ENCODE measurements around the gene CDH4. TPM values are rescaled to one million over a fixed set of nuclear protein-coding genes. Genes with fewer than 3 reads are reported as not detected.

Gene CDH4
- total RNA-seq, 1 experiment from 2014 or later: not detected

- ChIA-PET CTCF (no interaction called here), POLR2A (no interaction called here)
- no peak for DNase-seq (ENCODE audit: low read depth, low spot score)
- H3K9me3 ChIP-seq (ENCODE audit: control insufficient read depth, insufficient read depth, low read depth, low read length): no peaks in the 10 kb centered on the region
- no peaks in the 10 kb centered on the region for H3K27me3 ChIP-seq (ENCODE audit: control insufficient read depth, insufficient read depth, low read length)
- in situ Hi-C loops (cut with HindIII; ENCODE audit: low pct_unique_long_range_greater_than_20kb, low sequenced_read_pairs) (no loop called here), intact Hi-C loops (cut with micrococcal nuclease; ENCODE audit: unreplicated experiment) (no loop called here)
- H3K4me1 ChIP-seq (ENCODE audit: control insufficient read depth, insufficient read depth, low read length): no peaks in the 10 kb centered on the region
- TF ChIP-seq CTCF (IDR thresholded peaks at IDR 0.05) (no peak), SIN3A (IDR thresholded peaks at IDR 0.05; ENCODE audit: borderline replicate concordance, insufficient read depth, low read depth, low read length) (no peak), REST (IDR thresholded peaks at IDR 0.05; ENCODE audit: insufficient read depth in 1 of 2, low read depth in 2 of 2, low read length in 1 of 2) (no peak), POLR2AphosphoS5 (IDR thresholded peaks at IDR 0.05; ENCODE audit: low read depth, low read length) (no peak), TCF7L2 (IDR thresholded peaks at IDR 0.05; ENCODE audit: low read depth, low read length) (no peak)
- BruUV-seq (replicated peaks): no TSS peak
- ATAC-seq: no peak
- no peak overlapping the region for H3K27ac ChIP-seq (ENCODE audit: low read length)
- no peaks in the 10 kb centered on the region for H3K36me3 ChIP-seq (ENCODE audit: control insufficient read depth, insufficient read depth, low read length)
- no peak overlapping the region for H3K4me3 ChIP-seq (ENCODE audit: low read depth in 2 of 2, low read length in 2 of 2)
Measured at GRCh38 chr20:61440548-61441055, 188.5 kb downstream of the CDH4 start.

- DNase-seq (ENCODE audit: low read depth, low spot score): no peak
- intact Hi-C loops (cut with micrococcal nuclease; ENCODE audit: unreplicated experiment): no loop called here
- H3K9me3 ChIP-seq (ENCODE audit: control insufficient read depth, insufficient read depth, low read depth, low read length): no peaks in the 10 kb centered on the region
- H3K4me3 ChIP-seq (ENCODE audit: low read depth in 2 of 2, low read length in 2 of 2): no peak overlapping the region
- no peaks in the 10 kb centered on the region for H3K27me3 ChIP-seq (ENCODE audit: control insufficient read depth, insufficient read depth, low read length)
- in situ Hi-C loops (cut with HindIII; ENCODE audit: low pct_unique_long_range_greater_than_20kb, low sequenced_read_pairs): no loop called here
- ChIA-PET POLR2A (no interaction called here), CTCF (no interaction called here)
- BruUV-seq (replicated peaks): no TSS peak
- ATAC-seq: no peak
- no peaks in the 10 kb centered on the region for H3K36me3 ChIP-seq (ENCODE audit: control insufficient read depth, insufficient read depth, low read length)
- TF ChIP-seq REST (IDR thresholded peaks at IDR 0.05; ENCODE audit: insufficient read depth in 1 of 2, low read depth in 2 of 2, low read length in 1 of 2) (no peak), SIN3A (IDR thresholded peaks at IDR 0.05; ENCODE audit: borderline replicate concordance, insufficient read depth, low read depth, low read length) (no peak), CTCF (IDR thresholded peaks at IDR 0.05) (no peak), POLR2AphosphoS5 (IDR thresholded peaks at IDR 0.05; ENCODE audit: low read depth, low read length) (no peak), TCF7L2 (IDR thresholded peaks at IDR 0.05; ENCODE audit: low read depth, low read length) (no peak)
- no peaks in the 10 kb centered on the region for H3K4me1 ChIP-seq (ENCODE audit: control insufficient read depth, insufficient read depth, low read length)
- no peak overlapping the region for H3K27ac ChIP-seq (ENCODE audit: low read length)
Measured at GRCh38 chr20:61441537-61441936, 189.5 kb downstream of the CDH4 start.
